ENCODE data around the gene P3H2.

DNA sequence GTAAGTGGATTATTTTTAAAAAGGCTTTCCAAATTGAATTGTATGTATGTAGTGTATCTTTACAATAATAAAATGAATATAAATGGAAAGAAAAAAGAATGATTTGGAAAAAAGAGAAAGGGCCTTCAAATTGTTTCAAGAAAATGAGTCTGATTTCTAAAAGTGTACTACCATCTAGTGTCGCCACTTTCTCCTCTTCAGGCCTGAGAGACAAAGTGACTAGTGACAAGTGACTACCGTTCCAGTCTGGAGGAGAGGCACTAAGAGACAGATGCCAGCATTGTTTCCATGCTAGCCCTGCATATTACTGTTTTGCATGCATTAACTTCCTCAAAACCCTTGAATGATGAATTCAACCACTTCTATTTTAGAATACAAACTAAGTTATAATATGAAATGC lies 39.3 kb downstream of the P3H2 start:
- TF ChIP-seq, protein P1, sequence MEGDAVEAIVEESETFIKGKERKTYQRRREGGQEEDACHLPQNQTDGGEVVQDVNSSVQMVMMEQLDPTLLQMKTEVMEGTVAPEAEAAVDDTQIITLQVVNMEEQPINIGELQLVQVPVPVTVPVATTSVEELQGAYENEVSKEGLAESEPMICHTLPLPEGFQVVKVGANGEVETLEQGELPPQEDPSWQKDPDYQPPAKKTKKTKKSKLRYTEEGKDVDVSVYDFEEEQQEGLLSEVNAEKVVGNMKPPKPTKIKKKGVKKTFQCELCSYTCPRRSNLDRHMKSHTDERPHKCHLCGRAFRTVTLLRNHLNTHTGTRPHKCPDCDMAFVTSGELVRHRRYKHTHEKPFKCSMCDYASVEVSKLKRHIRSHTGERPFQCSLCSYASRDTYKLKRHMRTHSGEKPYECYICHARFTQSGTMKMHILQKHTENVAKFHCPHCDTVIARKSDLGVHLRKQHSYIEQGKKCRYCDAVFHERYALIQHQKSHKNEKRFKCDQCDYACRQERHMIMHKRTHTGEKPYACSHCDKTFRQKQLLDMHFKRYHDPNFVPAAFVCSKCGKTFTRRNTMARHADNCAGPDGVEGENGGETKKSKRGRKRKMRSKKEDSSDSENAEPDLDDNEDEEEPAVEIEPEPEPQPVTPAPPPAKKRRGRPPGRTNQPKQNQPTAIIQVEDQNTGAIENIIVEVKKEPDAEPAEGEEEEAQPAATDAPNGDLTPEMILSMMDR (IDR thresholded peaks at IDR 0.05), result no peak
- TF ChIP-seq EZH2 (IDR thresholded peaks at IDR 0.05; ENCODE audit: borderline replicate concordance, insufficient read depth, low read depth, low read length, poor library complexity, severe bottlenecking), result no peak

Measured in B cell (primary cell).